ENCODE results near the gene MAP4K4.
"Not testable (repeated sequence)": the region's sequence is repeated elsewhere in the genome, so short reads cannot be mapped to it uniquely, and the experiment has no call there.

The MAP4K4 gene

DNA sequence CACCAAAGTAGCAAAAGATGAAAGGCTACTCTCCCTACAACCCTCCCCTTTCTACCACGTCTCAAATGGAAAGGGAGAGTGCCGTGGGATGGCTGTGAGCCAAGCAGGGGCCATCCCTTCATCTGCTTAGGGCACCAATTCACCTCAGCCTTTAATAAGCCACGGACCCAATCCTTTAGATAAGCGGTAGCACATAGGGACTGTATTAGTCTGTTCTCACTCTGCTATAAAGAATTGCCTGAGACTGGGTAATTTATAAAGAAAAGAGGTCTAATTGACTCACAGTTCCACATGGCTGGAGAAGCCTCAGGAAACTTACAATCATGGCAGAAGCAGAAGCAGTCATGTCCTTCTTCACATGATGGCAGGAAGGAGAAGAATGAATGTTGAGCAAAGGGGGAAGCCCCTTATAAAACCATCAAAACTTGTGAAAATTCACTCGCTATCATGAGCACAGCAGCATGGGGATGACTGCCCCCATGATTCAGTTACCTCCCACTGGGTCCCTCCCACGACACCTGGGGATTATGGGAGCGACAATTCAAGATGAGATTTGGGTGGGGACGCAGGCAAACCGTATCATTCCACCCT is 208.3 kb downstream of the MAP4K4 start:
- no peak for DNase-seq (ENCODE audit: low spot score)

DNA sequence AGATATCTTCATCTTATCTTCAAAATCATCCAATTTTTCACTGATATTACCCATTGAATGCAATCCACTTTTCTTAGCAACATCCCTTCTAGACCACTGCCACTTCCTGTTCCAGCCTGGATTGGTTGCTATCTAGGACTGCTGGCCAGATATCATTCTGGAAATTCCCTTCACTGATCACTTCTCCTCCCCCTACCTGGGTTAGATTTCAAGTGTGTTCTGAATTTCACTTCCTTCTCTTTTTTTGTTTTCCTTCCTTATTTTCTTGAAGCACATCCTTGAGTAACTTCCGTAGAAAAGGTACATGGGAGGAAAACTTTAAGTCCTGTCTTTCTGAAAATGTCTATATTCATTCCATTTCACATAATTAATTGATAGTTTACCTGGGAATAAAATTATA is 212.3 kb downstream of the MAP4K4 start:
- DNase-seq (ENCODE audit: low spot score) = no peak

DNA sequence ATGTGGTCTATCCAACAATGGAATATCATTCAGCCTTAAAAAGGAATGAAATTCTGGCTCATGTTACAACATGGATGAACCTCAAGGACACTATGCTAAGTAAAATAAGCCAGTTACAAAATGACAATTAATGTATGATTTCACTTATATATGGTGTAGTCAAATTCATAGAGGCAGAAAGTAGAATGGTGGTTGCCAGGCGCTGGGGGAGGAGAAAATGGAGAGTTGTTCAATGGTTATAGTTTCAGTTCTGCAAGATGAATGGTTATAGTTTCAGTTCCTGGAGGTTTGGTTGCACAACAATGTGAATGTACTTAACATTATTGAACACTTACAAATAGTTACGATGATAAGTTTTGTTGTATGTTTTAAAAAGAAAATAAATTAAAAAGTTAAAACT is 215.0 kb downstream of the MAP4K4 start:
- no peak for DNase-seq (ENCODE audit: low spot score)

DNA sequence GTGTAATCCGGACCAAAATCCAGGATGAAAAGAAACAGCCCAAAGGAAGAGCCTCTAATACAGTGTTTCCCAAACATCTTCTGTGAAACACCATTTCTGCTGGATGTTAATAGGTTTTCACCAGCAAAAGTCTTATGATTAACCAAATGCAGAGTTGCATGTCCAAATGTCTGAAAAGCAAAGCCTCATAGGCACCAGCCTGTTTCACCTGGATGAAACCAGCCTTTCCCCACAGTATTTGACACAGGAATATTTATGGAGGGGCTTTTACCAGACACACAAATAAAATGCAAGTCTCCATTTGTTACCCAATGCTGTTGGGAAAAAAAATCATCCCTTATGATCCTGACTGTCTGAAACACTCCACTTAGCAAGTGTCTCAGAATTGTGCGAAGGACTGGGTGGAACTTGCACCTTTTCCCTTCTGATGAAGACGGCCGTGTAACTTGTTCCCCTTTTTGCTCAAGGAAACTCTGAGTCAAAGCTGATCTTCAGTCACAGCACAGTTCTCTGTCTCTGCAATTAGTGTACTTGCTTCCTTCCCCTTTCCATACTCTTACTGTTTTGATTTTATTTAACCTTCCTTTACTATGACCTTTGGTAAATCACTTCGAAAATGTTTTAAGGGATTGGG is 223.9 kb downstream of the MAP4K4 start:
- DNase-seq (ENCODE audit: low spot score) = no peak

DNA sequence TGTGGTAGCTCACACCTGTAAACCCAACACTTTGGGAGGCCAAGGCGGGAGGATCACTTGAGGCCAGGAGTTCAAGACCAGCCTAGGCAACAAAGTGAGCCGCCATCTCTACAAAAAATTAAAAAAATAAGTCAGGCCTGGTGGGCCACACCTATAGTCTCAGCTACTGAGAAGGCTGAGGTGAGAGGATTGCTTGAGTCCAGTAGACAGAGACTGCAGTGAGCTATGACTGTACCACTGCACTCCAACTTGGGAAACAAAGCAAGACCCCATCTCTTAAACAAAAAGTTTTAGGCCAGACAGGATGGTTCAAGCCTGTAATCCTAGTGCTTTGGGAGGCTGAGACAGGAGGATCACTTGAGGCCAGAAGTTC is 224.4 kb downstream of the MAP4K4 start:
- no peak for DNase-seq (ENCODE audit: low spot score)

DNA sequence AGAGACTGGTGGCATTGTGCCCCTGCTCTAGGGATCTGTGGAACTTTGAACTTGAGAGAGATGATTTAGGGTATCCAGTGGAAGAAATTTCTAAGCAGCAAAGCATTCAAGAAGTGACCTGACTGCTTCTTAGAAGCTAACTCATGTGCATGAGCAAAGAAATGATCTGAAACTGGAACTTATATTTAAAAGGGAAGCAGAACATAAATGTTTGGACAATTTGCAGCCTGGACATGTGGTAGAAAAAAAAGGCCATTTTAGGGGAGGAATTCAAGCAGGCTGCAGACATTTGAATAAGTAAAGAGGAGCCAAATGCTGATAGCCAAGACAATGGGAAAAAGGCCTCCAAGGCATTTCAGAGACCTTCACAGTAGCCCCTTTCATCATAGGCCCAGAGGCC is 226.8 kb downstream of the MAP4K4 start:
- DNase-seq (ENCODE audit: low spot score) = not testable (repeated sequence)

DNA sequence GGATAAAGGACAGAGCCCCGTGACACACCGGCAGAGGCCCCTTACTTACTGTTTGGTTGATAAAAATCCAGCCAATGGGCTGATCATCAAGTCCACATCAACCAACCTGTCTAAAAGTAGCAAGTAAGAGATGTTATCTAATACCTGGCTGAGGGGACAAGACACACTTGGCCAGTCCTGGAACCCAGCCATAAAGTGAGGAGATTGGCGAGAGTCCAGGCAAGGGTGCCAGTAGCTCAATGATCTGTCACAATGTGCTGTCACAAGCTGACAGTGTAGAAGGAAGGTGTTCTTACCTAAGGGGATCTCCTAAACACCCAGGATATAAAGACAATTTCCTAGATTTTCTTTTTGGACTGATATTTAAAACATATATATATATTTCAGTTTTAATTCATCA is 232.5 kb downstream of the MAP4K4 start:
- no peak for DNase-seq (ENCODE audit: low spot score)

DNA sequence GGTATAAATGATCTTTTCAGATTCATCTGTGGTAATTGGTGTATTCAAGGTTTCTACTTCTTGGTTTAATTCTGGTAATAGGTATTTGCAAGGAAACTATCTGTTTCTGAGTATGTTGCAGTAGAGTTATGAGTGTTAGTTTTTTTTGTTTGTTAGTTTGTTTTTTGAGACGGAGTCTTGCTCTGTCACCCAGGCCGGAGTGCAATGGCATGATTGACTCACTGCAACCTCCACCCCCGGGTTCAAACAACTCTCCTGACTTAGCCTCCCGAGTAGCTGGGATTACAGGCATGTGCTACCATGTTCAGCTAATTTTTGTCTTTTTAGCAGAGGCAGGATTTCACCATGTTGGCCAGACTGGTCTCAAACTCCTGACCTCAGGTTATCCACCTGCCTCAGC is 233.3 kb downstream of the MAP4K4 start:
- no peak for DNase-seq (ENCODE audit: low spot score)

DNA sequence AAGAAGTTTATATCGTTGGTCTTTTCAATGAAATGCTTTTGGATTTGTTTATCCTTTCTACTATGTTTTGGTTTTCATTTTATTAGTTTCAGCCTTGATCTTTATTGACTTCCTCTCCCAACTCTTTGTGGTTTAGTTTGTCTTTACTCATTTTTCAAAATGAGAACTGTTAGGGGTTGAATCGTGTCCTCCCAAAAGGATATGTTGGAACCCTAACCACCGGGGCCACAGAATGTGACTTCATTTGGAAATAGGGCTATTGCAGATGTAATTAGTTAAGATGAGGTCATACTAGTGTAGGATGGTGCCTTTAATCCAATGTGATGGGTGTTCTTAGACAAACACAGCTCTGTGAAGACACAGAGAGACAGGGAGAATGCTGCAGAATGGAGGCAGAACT is 233.9 kb downstream of the MAP4K4 start:
- DNase-seq (ENCODE audit: low spot score) = no peak

DNA sequence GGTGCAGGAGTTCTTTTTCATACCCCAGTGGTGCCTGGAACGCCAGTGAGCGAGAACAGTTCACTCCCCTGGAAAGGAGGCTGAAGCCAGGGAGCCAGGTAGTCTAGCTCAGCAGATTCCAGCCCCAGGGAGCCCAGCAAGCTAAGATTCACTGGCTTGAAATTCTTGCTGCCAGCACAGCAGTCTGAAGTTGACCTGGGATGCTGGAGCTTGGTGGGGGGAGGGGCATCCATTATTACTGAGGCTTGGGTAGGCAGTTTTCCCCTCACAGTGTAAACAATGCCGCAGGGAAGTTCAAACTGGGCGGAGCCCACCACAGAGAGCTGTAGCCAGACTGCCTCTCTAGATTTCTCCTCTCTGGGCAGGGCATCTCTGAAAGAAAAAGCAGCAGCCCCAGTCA is 238.3 kb downstream of the MAP4K4 start:
- DNase-seq (ENCODE audit: low spot score) = not testable (repeated sequence)

DNA sequence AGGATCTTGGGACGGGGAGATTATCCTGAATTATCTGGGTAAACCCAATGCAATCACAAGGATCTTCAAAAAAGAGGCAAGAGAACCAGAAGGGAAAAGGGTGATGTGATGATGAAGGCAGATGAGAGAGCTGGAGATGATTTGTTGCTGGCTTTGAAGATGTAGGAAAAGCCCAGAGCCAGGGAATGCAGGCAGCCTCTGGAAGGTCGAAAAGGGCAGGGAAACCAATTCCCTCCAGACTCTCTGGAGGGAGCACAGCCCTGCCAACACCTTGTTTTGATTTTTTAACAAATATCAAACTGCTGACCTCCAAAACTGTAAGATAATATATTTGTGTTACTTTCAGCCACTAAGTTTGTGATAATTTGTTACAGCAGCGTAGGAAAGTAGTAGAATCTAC is 245.3 kb downstream of the MAP4K4 start:
- DNase-seq (ENCODE audit: low spot score) = no peak
